Uterus (tissue), 4 donors: ENCODE results near the gene ZFYVE21. TPM values are rescaled to one million over a fixed set of nuclear protein-coding genes. Genes with fewer than 3 reads are reported as not detected.

ENCODE experiments used
- DNase-seq, 2 donors: peaks; one replicate each; pipeline ENCODE4 v3.0.0-alpha.2; 2019 to 2020
- H3K27ac ChIP-seq, 2 donors: fragments of 200-600 bp; sonication (generic); 1 replicate in 1 of 2; 2 replicates in 1 of 2; pipeline ENCODE4 v1.5.1; 2016 to 2018
- H3K27me3 ChIP-seq, 2 donors: fragments of 200-600 bp; sonication (generic); one replicate each; pipeline ENCODE4 v1.5.1; 2018 to 2019; ENCODE audit warnings: control low read depth in 1 of 2
- H3K36me3 ChIP-seq, 2 donors: fragments of 200-600 bp; sonication (generic); one replicate each; pipeline ENCODE4 v1.5.1; 2019; ENCODE audit warnings: control low read depth in 1 of 2
- H3K4me1 ChIP-seq, 2 donors: fragments of 200-600 bp; sonication (generic); one replicate each; pipeline ENCODE4 v1.5.1; 2018 to 2019; ENCODE audit warnings: control low read depth in 1 of 2
- H3K4me3 ChIP-seq, 2 donors: fragments of 200-600 bp; sonication (generic); 1 replicate in 1 of 2; 2 replicates in 1 of 2; pipeline ENCODE4 v1.5.1; 2018 to 2019; ENCODE audit warnings: mild to moderate bottlenecking in 1 of 2
- H3K9me3 ChIP-seq, 2 donors: fragments of 200-600 bp; sonication (generic); one replicate each; pipeline ENCODE4 v1.5.1; 2019; ENCODE audit warnings: control low read depth in 1 of 2
- POLR2A ChIP-seq, 2 donors: fragments of 450-650 bp; IDR thresholded peaks; one replicate each; pipeline ENCODE4 v1.6.1; 2016; ENCODE audit warnings: antibody characterized with exemption in 2 of 2, mild to moderate bottlenecking in 1 of 2, moderate library complexity in 1 of 2
- intact Hi-C: fragments of 100-400 bp; cut with DNase I; formaldehyde crosslinking; loops from one replicate; pipeline ENCODE4 v1.15.1; 2023; ENCODE audit warnings: low total_unique reads
- total RNA-seq, 4 donors: library from RNA; depleted of rRNA in 3 of 4; stranded (reverse); fragments of >200 nt in 3 of 4; gene quantifications; one replicate each; pipeline versions ENCODE4 v1.1.0 to v1.2.4, GENCODE V29; 2014 to 2023
- TF ChIP-seq, protein P1 (sequence below), 4 experiments: fragments of 200-600 bp in 2 of 4; fragments of 450-650 bp in 2 of 4; sonication (generic) in 2 of 4; IDR thresholded peaks; one replicate each; pipeline ENCODE4 v1.5.1; 2016 to 2019; ENCODE audit warnings: antibody characterized with exemption in 4 of 4, mild to moderate bottlenecking in 2 of 4, moderate library complexity in 1 of 4
- donor health status: DM: yes; HTN: yes; CAD: no.

ZFYVE21 gene
- total RNA-seq, 4 donors from 2014 or later = 73.2 to 276 (median 103) TPM

DNA sequence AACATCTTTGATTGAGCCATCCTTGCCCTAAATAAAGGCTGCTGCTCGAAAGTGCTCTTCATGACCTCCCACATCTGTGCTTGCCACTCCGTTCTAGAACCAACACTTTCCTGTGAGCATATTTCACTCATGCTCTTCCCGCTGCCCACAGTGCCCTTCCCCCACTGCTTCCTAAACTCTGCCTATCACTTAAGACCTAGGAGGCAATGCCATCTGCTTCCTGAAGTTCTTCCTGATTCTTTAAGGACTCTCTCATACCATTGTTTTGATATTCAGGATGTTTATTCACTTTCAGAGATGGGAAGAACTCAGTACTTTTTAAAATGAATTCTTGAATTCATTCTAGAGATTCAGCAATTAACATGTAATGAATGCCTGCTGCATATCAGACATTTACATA is 49.9 kb downstream of the ZFYVE21 start:
- Histone ChIP-seq H3K27me3 (no peaks in the 10 kb centered on the region), H3K4me1 (no peaks in the 10 kb centered on the region), H3K36me3 (no peaks in the 10 kb centered on the region), H3K9me3 (no peaks in the 10 kb centered on the region), H3K27ac (no peak overlapping the region), H3K4me3 (no peak overlapping the region)
- DNase-seq = no peak
- TF ChIP-seq, protein P1, sequence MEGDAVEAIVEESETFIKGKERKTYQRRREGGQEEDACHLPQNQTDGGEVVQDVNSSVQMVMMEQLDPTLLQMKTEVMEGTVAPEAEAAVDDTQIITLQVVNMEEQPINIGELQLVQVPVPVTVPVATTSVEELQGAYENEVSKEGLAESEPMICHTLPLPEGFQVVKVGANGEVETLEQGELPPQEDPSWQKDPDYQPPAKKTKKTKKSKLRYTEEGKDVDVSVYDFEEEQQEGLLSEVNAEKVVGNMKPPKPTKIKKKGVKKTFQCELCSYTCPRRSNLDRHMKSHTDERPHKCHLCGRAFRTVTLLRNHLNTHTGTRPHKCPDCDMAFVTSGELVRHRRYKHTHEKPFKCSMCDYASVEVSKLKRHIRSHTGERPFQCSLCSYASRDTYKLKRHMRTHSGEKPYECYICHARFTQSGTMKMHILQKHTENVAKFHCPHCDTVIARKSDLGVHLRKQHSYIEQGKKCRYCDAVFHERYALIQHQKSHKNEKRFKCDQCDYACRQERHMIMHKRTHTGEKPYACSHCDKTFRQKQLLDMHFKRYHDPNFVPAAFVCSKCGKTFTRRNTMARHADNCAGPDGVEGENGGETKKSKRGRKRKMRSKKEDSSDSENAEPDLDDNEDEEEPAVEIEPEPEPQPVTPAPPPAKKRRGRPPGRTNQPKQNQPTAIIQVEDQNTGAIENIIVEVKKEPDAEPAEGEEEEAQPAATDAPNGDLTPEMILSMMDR (IDR thresholded peaks at IDR 0.05) = no peak
- TF ChIP-seq POLR2A (IDR thresholded peaks at IDR 0.05) = no peak
- intact Hi-C loops = no loop called here

DNA sequence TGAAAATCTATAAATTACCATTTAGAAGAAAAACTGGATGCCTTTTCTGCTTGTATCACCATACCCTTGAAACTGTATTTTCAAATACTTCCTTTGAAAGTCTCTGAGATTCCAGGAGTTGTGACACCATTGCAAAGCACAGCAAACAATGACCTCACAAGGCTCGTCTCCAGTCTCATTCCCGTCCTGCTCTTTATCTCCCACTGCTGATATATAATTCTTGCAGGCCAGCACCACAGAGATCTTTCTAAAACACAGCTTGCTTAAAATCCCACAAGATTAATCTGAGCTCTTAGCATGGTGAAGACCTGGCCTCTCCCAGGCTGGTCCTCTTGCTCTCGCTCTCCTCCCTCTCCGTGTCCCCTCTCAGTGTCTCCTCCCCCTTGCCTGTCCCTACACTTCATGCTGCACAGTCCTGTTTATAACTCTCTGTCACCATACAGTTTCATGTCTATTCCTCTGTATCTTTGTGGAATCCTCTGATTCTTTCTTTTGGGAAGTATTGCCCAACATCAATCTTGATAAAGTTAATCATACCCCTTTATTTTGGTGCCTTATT is 51.8 kb downstream of the ZFYVE21 start:
- Histone ChIP-seq H3K27ac (no peak overlapping the region), H3K9me3 (no peaks in the 10 kb centered on the region), H3K4me1 (no peaks in the 10 kb centered on the region), H3K36me3 (no peaks in the 10 kb centered on the region), H3K4me3 (no peak overlapping the region), H3K27me3 (no peaks in the 10 kb centered on the region)
- no peak for TF ChIP-seq POLR2A (IDR thresholded peaks at IDR 0.05)
- TF ChIP-seq, protein P1 (IDR thresholded peaks at IDR 0.05) = no peak
- intact Hi-C loops = no loop called here
- DNase-seq = no peak

DNA sequence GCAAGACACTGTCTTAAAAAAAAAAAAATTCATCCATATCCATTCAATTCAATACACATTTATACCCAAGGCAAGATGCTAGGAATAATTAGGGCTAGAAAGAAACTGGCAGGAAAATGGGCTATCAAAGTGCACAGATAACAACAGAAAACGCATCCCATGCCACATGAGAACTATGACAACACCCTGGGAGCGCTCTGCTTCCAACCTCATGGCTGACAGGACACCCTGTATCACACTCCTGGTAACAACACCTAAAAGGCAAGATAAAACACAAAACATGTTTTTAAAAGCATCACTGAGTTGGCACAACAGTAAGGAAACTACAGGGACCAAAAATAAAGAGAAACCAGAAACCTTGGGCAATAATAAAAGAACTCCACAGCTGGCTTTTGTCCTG is 54.9 kb downstream of the ZFYVE21 start:
- DNase-seq = no peak
- H3K36me3 ChIP-seq = no peaks in the 10 kb centered on the region
- TF ChIP-seq, protein P1 (IDR thresholded peaks at IDR 0.05) = no peak
- TF ChIP-seq POLR2A (IDR thresholded peaks at IDR 0.05) = no peak
- H3K4me3 ChIP-seq = no peak overlapping the region
- intact Hi-C loops = no loop called here
- no peak overlapping the region for H3K27ac ChIP-seq
- H3K4me1 ChIP-seq = no peaks in the 10 kb centered on the region
- H3K27me3 ChIP-seq = no peaks in the 10 kb centered on the region
- H3K9me3 ChIP-seq = no peaks in the 10 kb centered on the region

DNA sequence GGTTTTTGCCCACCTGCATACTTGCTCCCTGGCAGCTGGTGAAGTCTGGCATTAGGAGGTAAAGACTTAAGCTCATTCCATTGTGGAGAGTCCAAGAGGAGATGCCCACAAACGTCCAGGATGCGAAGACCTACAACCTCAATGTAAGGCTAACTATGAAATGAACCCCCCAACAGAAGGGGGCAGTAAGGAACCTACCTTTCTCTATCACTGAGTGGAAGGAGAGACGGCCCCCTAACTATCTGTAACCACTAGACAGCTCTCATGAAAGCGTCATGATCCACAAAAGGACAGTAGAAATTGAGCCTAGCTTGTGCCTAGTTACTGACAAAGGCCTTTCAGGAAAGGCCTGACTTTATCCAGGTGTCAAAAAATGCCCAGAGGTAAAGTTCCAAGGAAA is 55.3 kb downstream of the ZFYVE21 start:
- H3K27me3 ChIP-seq = no peaks in the 10 kb centered on the region
- H3K27ac ChIP-seq = no peak overlapping the region
- no peak overlapping the region for H3K4me3 ChIP-seq
- intact Hi-C loops = no loop called here
- no peaks in the 10 kb centered on the region for H3K4me1 ChIP-seq
- TF ChIP-seq, protein P1 (IDR thresholded peaks at IDR 0.05) = no peak
- H3K9me3 ChIP-seq = no peaks in the 10 kb centered on the region
- no peaks in the 10 kb centered on the region for H3K36me3 ChIP-seq
- DNase-seq = no peak

DNA sequence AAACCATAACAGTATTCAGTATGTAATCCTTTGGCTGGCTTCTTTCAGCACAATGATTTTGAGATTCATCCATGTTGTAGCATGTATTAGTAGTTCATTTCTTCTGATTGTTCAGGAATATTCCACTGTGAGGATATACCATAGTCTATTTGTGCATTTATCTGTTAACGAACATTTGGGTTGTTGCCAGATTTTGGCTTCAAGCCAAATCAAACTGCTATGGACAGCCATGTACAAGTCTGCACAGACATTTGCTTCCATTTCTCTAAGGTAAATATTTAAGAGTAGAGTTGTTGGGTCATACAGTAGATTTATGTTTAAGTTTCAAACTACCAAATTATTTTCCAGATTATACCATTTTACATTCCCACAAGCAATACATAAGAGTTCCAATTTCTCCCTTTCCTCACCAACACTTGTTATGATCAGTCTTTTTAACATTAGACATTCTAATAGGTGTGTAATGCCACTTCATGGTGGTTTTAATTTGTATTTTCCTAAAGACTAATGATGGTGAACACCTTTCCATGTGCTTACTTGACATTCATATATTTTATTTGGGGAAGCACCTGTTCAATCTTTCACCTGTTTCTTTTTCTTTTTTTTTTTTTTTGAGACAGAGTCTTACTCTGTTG is 56.6 kb downstream of the ZFYVE21 start:
- intact Hi-C loops = no loop called here
- no peaks in the 10 kb centered on the region for H3K4me1 ChIP-seq
- H3K4me3 ChIP-seq = no peak overlapping the region
- H3K27ac ChIP-seq = no peak overlapping the region
- no peaks in the 10 kb centered on the region for H3K36me3 ChIP-seq
- H3K27me3 ChIP-seq = no peaks in the 10 kb centered on the region
- TF ChIP-seq, protein P1 (IDR thresholded peaks at IDR 0.05) = no peak
- no peak for TF ChIP-seq POLR2A (IDR thresholded peaks at IDR 0.05)
- DNase-seq = no peak
- H3K9me3 ChIP-seq = no peaks in the 10 kb centered on the region
